Renal pelvis (tissue), 4 donors: ENCODE measurements around the gene ECT2. TPM values are rescaled to one million over a fixed set of nuclear protein-coding genes. Genes with fewer than 3 reads are reported as not detected.
"Not testable (repeated sequence)": the region's sequence is repeated elsewhere in the genome, so short reads cannot be mapped to it uniquely, and the experiment has no call there.

Source experiments
- DNase-seq: peaks from one replicate; pipeline ENCODE4 v3.0.0-alpha.2; 2013
- polyA plus RNA-seq, 3 donors: library from polyadenylated mRNA; unstranded; fragments of 120-200 nt; gene quantifications; one replicate each; pipeline ENCODE4 v1.2.1, GENCODE V29; 2013; ENCODE audit not compliant: insufficient read length in 3 of 3

ECT2 gene
- polyA plus RNA-seq, 3 donors, result 33.5 to 33.9 (median 33.8) TPM

GRCh38 chr3:172853921-172854666 lies 103.6 kb downstream of the ECT2 start:
- DNase-seq, result no peak

DNA sequence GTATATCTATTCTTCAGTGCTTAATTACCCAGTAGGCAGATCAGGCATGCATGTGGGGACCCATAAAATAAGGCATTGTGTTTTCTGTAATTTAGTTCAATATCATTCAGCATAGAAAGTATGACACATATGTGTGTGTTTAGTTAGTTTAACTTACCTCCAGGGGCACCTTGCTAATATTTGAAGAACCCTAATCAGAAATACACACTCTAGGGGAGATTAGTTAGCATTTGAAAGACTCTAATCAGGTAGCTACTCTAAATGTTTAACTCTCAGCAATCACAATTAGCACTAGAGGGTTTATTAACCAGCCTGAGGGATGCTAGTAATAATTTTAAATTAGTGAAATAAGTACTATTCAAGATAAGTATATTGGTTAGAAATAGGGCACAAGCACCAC lies 104.5 kb downstream of the ECT2 start:
- no peak for DNase-seq

DNA sequence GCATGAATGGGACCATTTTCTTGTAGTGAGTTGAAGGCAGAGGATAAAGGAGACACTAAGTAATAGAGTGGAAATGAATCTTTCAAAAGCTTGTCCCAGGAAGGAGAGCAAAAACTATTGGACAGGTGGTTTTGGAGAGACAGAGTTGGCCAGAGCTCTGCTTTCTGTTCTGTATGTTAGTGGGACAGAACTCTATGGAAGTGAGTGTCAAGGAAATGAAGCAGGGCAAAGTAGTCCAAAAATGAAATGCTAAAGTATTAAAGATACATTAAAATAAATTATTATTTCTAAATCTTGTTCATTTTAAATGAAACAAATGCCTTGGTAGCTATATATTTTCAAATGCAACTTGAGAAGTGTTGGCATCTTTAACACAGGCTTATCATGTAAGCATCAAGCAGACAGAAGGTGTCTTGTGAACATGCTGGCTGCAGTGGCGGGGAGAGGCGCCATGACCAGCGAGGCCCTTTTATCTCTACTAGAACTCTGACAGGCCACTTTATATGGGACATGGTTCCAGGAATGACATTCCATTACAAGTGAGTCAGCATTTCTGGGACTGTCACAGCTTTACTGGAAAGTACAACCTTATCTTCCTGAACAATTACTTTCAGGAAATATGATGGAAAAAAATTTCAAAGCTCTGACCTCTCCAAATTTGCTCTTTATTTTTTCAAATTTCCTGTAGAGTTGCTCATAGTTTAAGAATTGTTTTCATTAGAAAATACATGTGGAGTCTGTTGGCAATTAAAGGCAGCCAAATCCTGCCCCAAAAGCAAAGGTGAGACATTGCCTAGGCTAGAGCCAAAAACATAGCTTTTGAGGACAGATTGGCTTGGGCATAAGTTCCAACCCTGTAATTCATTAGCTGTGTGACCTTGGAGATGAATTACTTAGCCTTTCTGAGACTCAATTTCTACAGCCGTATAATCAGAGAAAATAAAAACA lies 106.5 kb downstream of the ECT2 start:
- no peak for DNase-seq

DNA sequence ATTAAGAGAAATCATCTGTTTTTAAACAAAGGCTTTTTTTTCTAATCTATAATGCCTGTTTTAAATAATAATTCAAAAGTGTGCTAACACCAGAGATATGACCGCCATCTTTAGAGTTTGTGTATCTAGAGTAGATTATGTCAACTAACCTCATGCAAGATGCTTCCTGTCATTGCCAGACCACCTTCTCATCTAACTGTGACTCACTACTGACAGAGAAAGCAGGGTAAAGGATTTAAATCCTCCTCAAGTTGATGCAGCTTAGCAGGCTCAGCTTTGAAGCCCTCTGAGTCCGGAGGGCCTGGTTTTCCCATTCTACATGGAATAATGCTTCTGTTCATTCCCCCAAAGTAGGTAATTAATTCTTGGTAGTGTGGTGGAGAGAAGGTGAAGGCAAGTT lies 108.5 kb downstream of the ECT2 start:
- DNase-seq, result no peak

DNA sequence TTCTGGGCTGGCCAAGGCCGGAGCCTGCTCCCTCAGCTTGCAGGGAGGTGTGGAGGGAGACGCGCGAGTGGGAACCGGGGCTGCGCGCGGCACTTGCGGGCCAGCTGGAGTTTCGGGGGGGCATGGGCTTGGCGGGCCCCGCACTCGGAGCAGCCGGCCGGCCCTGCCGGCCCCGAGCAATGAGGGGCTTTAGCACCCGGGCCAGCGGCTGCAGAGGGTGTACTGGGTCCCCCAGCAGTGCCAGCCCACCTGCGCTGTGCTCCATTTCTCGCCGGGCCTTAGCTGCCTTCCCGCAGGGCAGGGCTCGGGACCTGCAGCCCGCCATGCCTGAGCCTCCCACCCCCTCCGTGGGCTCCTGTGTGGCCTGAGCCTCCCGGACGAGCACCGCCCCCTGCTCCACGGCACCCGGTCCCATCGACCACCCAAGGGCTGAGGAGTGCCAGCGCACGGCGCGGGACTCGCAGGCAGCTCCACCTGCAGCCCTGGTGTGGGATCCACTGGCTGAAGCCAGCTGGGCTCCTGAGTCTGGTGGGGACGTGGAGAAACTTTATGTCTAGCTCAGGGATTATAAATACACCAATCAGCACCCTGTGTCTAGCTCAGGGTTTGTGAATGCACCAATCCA lies 116.3 kb downstream of the ECT2 start:
- not testable (repeated sequence) for DNase-seq

- DNase-seq, result no peak
Measured at GRCh38 chr3:172868582-172869200, 118.2 kb downstream of the ECT2 start.

DNA sequence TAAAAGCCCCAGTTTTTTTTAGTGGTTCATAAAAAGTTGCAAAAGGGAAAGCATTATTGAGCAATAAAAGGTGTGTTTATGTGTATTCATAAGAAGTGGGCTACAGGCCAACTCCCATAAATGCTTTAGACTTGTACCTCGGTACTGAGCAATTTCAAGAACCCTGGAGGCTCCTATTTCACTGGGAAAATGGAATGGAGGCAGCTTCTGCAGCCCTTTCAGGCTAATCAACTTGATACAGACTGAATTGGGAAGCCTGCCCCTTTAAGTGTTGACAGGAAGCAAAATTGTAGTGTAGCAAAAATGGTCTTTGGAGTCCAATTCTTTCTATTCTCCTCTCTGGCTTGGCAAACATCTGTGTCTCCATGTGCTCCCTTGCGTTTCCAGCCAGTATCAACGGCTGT lies 118.8 kb downstream of the ECT2 start:
- DNase-seq, result no peak

DNA sequence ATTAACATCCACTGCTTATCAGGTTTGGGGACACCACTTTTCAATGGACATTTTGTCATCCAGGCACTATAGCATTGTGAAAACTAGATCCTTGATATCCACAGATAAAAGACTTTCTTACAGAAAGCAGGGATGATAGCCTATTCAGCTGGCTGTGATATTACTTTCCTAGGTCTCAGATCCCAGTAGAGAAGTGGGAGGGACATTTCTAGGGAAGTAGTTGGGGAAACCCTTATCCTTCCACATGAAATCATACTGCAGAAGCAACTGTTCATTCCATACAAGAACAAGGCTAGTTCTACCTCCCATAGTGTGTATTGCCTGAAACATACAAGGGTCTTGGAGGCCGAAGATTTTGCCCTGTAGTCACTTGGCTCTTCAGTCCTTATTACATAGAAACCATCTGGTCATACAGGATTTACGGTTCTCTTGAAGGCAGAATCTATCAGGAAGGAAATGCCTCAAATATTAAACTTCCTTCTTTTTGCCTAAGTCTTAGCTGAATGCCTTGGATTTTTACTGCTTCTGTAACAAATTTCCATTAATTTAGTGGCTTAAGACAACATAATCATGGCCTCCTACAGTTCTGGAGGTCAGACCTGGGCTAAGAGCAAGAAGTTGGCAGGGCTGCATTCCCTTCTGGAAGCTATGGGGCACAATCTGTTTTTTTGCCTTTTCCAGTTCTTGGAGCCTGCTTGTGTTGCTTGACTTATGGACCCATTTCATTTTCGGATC lies 119.4 kb downstream of the ECT2 start:
- DNase-seq, result peak; percentile 49

Other genes starting within 250 kb of the ECT2 start
- 10 to 100 TPM; 22.1 to 61.8 (median 36.9) TPM for gene TNFSF10, start 227.3 kb upstream of the ECT2 start, polyA plus RNA-seq
- 1 to 10 TPM; 2.8 to 4.5 (median 3.7) TPM for gene NCEH1, start 39.7 kb upstream of the ECT2 start, polyA plus RNA-seq